HG02642 (cell line): ENCODE measurements around the gene CYP4F3.
"Not testable (repeated sequence)": the region's sequence is repeated elsewhere in the genome, so short reads cannot be mapped to it uniquely, and the experiment has no call there.

Experiments used
- ATAC-seq: cut with Tn5 transposase; IDR thresholded peaks from one replicate; pipeline ENCODE4 v1.9.1; 2021; ENCODE audit warnings: mild to moderate bottlenecking; ENCODE audit not compliant: unreplicated experiment, poor library complexity

The CYP4F3 gene, protein sequence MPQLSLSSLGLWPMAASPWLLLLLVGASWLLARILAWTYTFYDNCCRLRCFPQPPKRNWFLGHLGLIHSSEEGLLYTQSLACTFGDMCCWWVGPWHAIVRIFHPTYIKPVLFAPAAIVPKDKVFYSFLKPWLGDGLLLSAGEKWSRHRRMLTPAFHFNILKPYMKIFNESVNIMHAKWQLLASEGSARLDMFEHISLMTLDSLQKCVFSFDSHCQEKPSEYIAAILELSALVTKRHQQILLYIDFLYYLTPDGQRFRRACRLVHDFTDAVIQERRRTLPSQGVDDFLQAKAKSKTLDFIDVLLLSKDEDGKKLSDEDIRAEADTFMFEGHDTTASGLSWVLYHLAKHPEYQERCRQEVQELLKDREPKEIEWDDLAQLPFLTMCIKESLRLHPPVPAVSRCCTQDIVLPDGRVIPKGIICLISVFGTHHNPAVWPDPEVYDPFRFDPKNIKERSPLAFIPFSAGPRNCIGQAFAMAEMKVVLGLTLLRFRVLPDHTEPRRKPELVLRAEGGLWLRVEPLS

DNA sequence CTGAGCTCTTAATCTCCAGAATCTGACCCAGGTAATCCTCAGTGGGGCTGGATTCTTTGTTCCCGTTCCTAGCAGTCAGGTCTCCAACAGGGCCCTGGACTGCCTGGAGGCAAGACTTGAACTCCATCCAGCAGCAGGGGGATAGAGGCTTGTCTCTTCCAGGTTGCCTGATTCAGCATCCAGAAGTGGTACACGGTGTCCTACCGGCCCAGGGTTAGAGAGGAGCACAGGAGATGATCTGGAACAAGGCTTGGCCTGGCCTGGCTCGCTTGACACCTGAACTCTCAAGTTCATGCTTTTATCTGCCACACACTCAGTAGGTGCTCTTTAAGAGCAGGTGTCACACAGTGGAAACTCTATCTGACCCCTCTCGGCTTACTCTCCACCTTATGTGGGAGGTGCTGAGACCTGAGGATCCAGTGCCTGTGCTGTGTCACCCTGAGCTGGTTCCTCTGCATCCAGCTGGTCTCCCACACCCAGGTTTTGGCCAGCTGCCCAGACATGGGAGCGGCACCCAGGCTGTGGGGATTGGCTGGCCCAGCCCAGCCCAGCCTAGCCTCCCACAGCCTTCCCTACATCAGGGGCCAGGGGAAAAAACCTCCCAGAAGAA, at the start of gene CYP4F3:
Gene CYP4F3 (plus strand): TSS at position 604 of the 610 bp plus-strand sequence. CDS start 519 bp downstream, outside the sequence.
- no peak for ATAC-seq

DNA sequence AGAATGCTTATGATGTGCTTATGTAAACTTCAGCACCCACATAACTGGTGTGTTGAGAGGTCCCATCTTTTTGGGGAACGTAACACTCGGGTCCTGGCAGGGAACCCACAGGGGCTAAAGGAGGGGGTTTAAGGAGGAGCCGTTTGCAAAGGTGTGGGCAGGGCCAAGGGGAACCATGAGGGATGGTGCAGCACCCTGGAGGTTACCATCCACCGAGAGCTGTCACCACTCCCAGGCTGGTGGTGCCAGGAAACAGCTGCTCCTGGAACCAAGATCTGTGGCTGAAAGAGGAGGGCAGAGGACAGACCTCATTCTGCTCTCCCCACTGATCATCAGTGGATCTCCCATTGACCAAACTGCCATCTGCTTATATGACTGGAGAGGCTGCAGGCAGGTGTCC, 48.9 kb upstream of the CYP4F3 start:
- no peak for ATAC-seq

DNA sequence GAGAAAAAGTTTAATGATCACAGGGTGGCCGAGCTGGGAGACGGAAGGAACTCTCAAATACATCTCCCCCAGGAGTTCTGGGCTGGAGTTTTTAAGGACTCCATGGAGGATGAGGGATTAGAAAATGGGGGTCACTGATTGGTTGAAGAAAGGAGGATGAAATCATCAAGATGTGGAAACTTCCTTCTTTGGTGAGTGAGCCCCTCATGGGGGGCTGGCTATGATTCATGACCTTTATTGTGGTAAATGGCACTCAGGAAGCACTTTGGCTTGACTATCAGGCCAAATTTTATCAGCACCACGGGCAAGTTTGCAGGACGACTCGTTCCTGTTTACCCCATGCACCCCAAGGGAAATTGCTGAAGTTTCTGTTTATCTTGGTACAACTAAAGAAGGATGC, 48.2 kb upstream of the CYP4F3 start:
- not testable (repeated sequence) for ATAC-seq

DNA sequence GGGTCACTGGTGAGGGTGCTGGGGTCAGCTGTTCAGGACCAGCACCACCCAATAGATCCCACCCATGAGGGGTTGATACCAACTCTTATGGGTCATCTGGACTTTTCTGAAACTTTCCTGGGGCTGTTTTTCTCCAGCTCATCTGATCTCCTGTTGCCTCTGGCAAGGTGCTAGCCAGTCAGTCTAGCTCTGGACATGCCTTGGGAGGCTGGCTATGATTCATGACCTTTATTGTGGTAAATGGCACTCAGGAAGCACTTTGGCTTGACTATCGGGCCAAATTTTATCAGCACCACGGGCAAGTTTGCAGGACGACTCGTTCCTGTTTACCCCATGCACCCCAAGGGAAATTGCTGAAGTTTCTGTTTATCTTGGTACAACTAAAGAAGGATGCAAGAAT, 46.9 kb upstream of the CYP4F3 start:
- not testable (repeated sequence) for ATAC-seq

DNA sequence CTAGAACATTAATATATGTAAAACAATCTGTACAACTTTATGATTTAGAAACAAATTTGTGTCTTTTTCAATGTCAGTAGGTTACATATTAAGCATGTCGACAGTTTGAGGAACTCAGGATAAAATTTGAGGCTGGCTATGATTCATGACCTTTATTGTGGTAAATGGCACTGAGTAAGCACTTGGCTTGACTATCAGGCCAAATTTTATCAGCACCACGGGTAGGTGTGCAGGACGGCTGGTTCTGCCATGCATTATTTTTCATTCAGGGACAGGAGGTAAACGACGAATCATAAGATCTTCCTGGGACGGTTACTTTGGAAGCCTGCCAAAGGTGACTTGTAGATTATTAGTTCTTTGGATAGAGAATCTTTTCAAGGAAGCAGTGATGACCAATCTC, 45.6 kb upstream of the CYP4F3 start:
- no peak for ATAC-seq

DNA sequence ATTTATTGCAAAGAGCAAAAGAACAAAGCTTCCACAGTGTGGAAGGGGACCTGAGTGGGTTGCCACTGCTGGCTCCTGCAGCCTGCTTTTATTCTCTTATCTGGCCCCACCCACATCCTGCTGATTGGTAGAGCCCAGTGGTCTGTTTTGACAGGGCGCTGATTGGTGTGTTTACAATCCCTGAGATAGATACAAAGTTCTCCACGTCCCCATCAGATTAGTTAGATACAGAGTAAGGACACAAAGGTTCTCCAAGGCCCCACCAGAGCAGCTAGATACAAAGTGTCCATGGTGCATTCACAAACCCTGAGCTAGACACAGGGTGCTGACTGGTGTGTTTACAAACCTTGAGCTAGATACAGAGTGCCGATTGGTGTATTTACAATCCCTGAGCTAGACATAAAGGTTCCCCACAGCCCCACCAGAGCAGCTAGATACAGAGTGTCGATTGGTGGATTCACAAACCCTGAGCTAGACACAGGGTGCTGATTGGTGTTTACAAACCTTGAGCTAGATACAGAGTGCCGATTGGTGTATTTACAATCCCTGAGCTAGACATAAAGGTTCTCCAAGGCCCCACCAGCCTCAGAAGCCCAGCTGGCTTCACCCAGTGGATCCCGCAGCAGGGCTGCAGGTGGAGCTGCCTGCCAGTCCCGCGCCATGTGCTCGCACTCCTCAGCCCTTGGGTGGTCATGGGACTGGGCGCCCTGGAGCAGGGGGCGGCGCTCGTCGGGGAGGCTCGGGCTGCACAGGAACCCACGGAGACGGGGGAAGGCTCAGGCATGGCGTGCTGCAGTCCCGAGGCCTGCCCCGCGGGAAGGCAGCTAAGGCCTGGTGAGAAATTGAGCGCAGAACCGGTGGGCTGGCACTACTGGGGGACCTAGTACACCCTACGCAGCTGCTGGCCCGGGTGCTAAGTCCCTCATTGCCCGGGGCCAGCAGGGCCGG, 32.4 kb upstream of the CYP4F3 start:
- not testable (repeated sequence) for ATAC-seq

DNA sequence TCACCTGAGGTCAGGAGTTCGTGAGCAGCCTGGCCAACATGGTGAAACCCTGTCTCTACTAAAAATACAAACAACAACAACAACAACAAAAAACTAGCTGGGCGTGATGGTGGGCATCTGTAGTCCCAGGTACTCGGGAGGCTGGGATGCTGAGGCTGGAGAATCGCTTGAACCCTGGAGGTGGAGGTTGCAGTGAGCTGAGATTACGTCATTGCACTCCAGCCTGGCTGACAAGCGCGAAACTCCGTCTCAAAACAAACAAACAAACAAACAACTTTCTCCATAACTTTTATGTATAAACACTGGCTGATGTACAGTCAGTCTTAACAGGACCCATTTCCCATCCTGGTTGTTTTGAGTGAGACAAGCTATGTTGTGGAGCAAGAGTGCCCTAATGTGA, 31.4 kb upstream of the CYP4F3 start:
- ATAC-seq = no peak

DNA sequence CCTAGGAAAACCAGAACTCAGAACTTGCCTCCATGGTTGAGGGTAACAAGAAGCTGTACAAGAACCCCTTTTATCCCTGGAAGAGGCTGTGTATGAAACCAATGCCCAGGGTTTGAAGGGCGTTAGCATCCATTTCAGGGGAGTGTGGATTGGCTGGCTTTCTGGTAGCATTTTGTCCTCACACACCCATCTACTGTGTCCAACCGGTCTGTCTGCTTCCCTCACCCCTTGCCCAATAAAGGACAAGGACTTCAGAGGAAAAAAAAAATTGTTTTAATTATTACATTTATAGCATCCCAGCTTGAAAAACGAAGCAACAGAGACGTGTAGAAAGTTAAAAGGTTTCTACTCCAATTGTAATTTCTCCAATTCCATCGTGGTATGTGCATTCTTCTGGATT, 28.4 kb upstream of the CYP4F3 start:
- no peak for ATAC-seq

DNA sequence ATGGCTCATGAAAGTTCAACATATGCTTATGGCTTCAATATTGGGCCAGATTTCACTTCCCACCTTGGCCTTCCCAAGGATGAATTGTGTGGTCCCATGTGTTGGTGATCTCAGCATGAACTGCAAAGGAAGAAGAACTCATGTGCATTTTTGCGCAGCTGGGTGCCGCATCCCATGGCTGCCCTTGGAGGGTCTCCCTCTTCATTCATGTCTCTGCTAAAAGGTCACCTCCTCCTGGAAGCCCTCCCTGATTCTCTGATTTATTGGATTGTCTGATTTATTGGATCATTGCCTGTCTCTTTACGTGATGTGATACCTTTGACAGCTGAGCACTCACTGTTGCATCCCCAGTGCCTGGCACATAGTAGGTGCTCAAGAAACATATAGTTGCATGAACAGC, 27.4 kb upstream of the CYP4F3 start:
- ATAC-seq = no peak

DNA sequence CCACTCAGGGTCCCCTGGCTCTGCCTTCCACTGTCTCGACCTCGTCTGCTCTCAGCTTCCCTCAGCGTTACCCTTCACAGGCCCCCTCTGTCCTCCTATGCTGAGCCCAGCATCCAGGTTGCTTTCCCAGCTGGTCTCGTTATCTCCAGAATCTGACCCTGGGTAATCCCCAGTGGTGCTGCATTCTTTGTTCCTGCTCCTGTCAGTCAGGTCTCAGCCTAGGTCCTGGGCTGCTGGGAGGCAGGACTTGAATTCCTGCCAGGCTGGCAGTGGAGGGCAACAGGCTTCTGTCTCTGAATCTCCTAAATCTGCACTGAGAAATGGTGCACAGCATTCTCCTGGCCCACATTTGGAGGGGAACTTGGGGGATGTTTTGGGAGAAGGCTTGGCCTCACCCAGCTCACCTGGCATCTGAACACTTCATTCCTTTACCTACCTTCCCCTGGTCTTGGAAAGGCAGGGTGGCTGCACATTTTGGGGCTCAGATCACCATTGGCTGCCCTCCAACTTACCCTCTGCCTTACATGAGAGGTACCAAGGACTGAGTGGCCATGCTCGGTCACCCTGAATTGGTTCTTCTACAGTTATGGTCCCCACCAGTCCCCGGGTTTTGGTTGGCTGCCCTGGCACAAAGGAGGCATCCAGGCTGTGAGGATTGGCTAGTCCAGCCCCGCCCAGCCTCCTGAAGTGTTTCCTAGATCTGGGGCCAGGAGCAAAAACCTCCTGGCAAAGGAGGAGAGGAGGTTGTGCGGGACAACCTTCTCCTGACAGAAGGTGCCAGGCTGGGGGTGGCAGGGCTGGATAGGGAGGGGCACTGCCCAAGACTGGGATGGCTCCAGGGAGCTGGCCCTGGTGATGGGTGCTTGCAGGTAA, 26.0 kb upstream of the CYP4F3 start, which contains the start of gene CYP4F8:
Gene CYP4F8 (plus strand): TSS at position 712 of the 873 bp plus-strand sequence. CDS start 399 bp downstream, outside the sequence.
- ATAC-seq = no peak

DNA sequence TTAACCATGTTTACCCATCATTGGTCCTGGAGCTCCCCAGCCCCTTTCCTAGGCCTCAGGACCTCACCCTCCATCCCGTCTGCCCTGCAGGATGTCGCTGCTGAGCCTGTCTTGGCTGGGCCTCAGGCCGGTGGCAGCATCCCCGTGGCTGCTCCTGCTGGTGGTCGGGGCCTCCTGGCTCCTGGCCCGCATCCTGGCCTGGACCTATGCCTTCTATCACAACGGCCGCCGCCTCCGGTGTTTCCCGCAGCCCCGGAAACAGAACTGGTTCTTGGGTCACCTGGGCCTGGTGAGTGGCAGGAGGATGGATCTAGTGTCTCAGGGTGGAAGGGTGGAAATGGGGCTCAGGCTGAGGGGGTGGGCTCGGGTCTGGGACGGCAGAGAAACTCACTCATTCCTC, 25.2 kb upstream of the CYP4F3 start:
- ATAC-seq = no peak

DNA sequence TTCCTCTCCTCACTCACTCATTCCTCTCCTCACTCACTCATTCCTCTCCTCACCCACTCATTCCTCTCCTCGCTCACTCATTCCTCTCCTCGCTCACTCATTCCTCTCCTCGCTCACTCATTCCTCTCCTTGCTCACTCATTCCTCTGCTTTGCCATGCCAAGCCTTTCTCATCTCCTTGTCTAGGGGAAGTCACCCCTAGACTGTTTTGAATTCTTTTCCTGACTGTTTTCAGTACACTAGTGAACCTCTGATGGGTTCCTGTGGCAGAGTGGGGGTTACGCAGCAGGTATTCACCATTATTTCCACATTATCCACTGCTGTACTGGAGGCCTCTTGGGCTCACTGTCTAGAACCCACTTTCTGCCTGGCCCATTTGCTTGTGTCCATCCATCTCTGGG, 24.5 kb upstream of the CYP4F3 start:
- ATAC-seq = no peak

DNA sequence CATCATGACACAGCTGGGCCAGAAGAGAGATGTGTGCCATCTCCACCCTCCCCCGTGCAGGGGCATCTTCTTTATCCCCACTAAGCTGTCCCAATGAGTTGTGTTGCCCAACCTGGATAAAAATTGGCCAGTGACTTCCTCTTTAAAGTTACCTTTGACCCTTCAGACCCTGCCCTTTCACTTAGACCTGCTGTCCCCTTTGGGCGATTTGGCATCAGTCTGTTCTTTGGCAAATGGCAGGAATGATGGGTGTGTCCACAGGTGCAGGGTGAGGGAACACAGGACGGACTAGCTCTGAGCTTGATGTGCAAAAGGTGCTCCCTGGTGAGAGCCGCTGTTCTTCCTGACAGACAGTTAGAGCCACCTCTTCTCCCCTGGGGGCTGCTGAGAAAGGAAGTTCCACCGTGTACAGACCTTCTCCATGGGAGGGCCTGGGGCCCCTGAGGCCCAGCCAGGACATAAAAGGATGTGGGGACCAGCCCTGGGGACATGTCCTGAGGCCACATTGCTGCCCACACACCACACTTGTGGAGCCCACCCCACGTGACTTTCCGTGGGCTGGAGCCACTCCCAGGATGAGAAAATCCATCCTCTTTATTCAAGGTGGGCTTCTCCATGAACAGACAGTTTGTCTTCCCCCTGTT, 23.9 kb upstream of the CYP4F3 start:
- no peak for ATAC-seq

DNA sequence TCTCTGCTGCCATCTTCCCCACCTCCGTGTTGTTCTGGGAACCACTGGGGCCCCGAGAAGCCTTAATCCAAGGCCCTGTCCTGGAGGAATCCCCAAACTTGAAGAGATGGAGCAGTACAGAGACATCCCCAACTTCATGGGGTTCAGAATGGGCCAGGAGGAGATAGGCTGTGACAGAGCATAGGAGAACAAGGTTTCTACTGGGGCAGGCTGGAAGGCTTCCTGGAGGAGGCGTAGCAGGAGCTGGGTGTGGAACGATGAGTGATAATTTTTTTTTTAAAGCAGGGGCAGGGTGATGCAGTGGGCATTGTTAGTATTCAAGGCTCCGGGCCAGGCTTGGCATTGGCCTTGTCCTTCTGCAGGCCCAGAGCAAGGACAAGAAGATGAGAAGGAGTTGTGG, 22.4 kb upstream of the CYP4F3 start:
- no peak for ATAC-seq

DNA sequence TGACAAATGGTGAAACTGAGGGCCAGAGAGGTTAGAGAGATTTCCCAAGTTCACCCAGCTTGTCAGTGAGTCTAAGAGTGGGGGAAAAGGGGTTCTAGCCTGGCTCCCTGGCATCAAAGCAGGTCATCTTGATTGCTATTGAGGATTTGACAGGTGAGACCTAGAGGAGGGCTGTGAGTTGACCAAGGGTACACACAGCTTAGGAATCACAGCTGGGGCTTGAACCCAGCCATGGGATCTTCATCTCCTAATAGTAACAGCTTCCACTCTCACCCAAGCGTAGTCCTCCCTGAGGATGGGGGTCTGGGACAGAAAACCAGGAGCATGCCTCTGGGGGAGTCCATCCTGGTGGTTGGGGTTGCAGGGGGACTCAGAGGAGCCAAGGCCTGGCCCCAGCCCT, 18.9 kb upstream of the CYP4F3 start:
- ATAC-seq = no peak

DNA sequence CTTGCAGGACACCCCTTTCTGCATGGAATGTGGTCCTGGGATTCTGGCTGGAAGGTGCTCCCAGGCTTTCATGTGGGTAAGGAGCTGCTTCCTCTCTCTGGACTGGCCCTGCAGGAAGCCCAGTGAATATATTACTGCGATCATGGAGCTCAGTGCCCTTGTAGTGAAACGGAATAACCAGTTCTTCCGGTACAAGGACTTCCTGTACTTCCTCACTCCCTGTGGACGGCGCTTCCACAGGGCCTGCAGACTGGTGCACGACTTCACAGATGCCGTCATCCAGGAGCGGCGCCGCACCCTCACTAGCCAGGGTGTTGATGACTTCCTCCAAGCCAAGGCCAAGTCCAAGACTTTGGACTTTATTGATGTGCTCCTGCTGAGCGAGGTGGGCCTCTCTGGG, 17.7 kb upstream of the CYP4F3 start:
- ATAC-seq = no peak

DNA sequence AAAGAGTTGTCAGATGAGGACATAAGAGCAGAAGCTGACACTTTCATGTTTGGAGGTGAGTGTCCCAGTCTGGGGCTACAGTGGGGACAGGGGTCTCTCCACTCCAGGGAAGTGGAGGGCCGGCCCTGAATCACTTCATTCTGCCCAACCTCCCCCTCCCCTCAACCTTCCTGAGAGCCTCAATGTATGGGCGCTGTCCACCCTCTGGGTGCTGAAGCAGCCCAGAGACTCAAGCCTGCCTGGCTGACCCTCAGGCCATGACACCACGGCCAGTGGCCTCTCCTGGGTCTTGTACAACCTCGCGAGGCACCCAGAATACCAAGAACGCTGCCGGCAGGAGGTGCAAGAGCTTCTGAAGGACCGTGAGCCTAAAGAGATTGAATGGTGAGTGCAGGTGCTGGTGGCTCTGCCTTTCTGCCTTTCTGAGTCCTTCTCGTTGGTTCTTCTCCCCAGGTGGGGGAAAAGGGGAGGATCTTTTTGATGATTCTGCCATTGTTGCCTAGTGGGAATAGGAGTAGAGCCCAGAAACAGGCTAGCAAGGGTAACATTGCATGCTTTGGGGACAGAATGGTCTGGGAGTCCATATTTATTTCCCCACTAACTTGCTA, 16.9 kb upstream of the CYP4F3 start:
- ATAC-seq = no peak

DNA sequence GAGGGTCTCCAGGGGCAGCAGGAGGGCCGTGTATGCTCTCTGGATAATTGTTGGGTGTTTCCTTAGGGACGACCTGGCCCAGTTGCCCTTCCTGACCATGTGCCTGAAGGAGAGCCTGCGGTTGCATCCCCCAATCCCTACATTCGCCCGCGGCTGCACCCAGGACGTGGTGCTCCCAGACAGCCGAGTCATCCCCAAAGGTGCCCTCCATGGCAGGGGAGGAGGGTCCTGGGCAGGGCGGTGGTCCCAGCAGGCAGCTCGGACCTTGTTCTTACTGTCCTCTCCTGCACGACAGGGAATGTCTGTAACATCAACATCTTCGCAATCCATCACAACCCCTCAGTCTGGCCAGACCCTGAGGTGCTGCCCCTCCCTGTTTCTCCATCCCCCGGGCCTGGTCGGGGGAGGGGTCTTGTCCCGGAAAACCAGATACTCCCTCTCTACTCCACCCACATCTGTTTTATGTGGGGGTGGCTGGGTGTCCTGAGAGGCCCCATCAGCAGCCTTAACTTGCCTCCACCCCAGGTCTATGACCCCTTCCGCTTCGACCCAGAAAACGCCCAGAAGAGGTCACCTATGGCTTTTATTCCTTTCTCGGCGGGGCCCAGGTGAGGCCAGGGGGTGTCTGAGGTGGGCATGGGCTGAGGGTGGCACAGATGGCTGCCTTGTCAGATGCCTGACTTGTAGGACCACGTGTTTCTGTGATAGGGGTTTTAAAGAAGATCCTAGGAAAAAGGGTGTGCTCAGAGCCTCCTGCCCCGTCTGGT, 12.3 kb upstream of the CYP4F3 start:
- no peak for ATAC-seq
